T-helper 17 cell (primary cell): Measurements from ENCODE around the gene CACNA1F. TPM values are rescaled to one million over a fixed set of nuclear protein-coding genes. Genes with fewer than 3 reads are reported as not detected.
A peak's percentile ranks its signal among the peaks of the same experiment; 100 is the strongest.

Source experiments
- ATAC-seq: fragments of 150-1000 bp; cut with Tn5 transposase; 2 replicates; pipeline ENCODE4 v1.10.0; 2021; ENCODE audit warnings: mild to moderate bottlenecking, moderate library complexity
- DNase-seq, 3 donors: peaks; one replicate each; pipeline versions ENCODE4 v3.0.0 to v3.0.0-alpha.2; 2020 to 2021
- H3K9me3 ChIP-seq: one replicate; pipeline ENCODE4 v1.7.0; 2013; ENCODE audit warnings: low read length, mild to moderate bottlenecking; ENCODE audit not compliant: control insufficient read depth, poor library complexity, severe bottlenecking
- H3K27ac Mint-ChIP-seq: one replicate; pipeline ENCODE4 v1.8.0; 2022; ENCODE audit warnings: mild to moderate bottlenecking, moderate library complexity, mixed read lengths
- H3K27me3 Mint-ChIP-seq: one replicate; pipeline ENCODE4 v1.8.0; 2022; ENCODE audit warnings: mixed read lengths
- H3K36me3 Mint-ChIP-seq: one replicate; pipeline ENCODE4 v1.8.0; 2022; ENCODE audit warnings: low read depth, mixed read lengths
- H3K4me1 Mint-ChIP-seq: one replicate; pipeline ENCODE4 v1.8.0; 2022; ENCODE audit warnings: mild to moderate bottlenecking, mixed read lengths
- H3K4me3 Mint-ChIP-seq: one replicate; pipeline ENCODE4 v1.8.0; 2022; ENCODE audit warnings: mild to moderate bottlenecking, moderate library complexity, mixed read lengths
- total RNA-seq, 4 donors: library from RNA in 2 of 4; stranded (reverse) in 2 of 4; gene quantifications; one replicate each; pipeline ENCODE4 v1.2.3 and lab custom pipeline; 2022 to 2026

The CACNA1F gene
- total RNA-seq, 2 donors from 2014 or later, result 0.47 to 0.67 TPM

DNA sequence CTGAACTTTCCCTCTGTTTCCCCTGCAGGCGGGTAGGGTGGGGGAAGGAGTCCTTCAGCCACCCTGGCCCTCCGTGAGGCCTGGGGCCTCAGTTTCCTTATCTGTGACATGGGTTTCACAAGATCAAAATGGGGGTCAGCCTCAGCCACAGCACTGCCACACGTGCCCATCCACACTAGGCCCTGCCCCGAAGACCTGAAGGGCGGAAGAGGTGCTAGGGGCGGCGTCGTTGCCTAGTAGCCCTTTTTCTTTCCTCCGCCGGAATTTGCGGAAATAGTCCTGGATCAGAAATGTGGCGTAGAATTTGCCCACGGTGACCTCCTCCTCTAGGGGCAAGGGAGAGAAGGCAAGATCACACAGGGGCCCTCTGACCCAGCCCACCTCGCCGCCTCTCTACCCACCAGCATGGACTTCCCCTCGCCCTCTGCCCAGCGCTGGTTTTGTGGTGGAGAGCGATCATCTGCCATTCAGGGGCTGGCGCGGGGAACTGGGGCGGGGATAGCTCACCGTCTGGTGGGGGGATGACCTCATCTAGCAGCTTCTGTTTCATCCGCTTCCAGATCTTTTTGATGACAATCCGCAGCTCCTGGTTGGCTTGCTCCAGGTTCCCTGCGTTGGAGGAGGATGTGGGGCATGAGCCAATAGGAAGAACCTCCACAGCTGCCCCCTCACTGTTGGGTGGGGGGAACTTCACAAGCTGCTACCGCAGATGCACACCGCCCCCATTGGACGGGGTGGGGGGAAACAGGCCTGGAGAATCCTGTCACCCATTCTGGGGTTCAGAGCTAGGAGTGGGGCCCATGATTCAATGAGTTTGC lies 23.5 kb downstream of the CACNA1F start:
- ATAC-seq (no peak), DNase-seq (no peak)
- Mint-ChIP-seq H3K4me1 (no peaks in the 10 kb centered on the region), H3K27me3 (peaks cover 5% of the 10 kb centered on the region), H3K4me3 (no peak overlapping the region), H3K36me3 (no peaks in the 10 kb centered on the region), H3K27ac (no peak overlapping the region)
- no peaks in the 10 kb centered on the region for H3K9me3 ChIP-seq

DNA sequence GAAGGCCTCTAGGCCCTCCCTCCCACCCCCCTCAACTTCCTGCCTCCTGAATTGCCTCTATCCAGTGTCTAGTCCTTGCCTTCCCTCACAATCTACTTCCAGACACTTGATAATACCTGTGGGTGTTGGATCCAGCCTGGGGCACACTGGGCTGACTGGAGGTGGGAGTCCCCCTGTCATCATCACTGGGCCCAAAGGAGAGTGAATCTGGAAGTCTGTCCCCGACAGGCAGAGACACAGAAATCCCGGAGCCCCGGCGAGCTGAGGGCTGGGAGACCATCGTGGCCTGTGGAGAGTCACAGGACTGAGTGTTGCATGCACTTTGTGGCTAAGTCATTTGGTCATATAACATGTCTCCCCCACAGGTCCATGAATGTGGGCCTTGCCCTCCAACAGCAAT lies 24.7 kb downstream of the CACNA1F start:
- DNase-seq (no peak), ATAC-seq (no peak)
- Mint-ChIP-seq H3K4me1 (no peaks in the 10 kb centered on the region), H3K27me3 (peaks cover 5% of the 10 kb centered on the region), H3K27ac (no peak overlapping the region), H3K4me3 (no peak overlapping the region), H3K36me3 (no peaks in the 10 kb centered on the region)
- H3K9me3 ChIP-seq, result no peaks in the 10 kb centered on the region

DNA sequence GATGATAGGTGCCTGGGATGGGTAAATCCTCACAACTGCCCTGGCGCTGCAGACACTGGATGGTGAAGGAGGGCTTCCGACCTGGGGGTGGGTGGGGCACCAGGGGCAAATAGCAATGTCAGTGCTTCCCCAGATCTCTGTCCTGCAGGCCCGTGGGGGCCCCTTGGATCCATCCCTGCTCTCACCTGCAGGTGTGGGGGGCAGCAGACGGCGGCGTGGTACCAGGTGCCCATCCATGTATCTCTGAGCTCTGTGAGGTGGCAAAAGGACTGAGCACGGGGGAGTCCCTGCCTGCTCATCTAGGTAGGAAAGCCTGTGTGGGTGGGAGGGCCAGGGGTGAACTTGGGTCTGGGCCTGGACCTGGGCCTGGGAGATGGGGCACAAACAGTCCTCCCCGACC lies 26.6 kb downstream of the CACNA1F start:
- no peaks in the 10 kb centered on the region for H3K9me3 ChIP-seq
- Mint-ChIP-seq H3K4me1 (no peaks in the 10 kb centered on the region), H3K27ac (no peak overlapping the region), H3K27me3 (peaks cover 5% of the 10 kb centered on the region), H3K4me3 (no peak overlapping the region), H3K36me3 (no peaks in the 10 kb centered on the region)
- ATAC-seq, result no peak
- DNase-seq, result no peak

DNA sequence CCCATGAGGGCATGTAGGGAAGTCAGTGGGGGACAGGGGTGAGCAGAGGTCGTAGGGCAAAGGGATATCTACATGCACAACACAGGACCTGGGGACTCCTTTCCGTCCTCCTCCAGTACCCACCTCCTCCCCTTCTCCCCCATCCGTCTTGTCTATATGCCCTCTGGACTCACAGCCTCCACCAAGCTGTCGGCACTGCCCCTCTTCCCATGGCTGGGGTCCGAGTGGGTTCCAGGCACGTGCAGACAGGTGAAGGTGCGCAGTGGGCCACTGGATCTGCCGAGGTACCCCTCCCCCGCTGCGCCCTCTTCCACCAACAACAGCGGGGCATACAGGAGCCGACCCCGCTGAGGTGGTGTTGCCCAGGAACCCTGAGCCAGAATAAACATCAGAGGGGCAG lies 27.7 kb downstream of the CACNA1F start:
- DNase-seq (no peak), ATAC-seq (no peak)
- H3K27ac Mint-ChIP-seq, result no peak overlapping the region
- H3K4me3 Mint-ChIP-seq, result no peak overlapping the region
- no peaks in the 10 kb centered on the region for H3K27me3 Mint-ChIP-seq
- no peaks in the 10 kb centered on the region for H3K4me1 Mint-ChIP-seq
- no peaks in the 10 kb centered on the region for H3K9me3 ChIP-seq
- H3K36me3 Mint-ChIP-seq, result no peaks in the 10 kb centered on the region

DNA sequence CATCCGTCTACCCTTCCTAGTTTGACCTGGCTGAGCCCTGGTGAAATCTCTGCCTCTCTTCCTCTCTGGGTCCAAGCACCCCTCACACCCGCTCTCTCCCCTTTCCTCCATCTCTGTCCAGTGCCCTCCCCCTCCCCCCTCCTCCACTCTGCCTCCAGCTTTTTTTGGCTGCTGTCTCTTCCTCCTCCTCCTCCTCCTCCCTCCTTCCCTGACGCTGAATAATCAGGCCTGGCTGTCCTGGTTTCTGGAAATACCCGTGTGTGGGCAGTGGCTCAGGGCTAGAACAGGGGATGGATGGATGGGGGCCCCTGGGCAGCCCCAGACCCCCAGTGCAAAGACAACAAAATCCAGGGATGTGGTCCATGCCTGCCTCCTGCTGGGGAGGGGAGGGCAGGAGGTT lies 28.4 kb downstream of the CACNA1F start:
- H3K27ac Mint-ChIP-seq, result no peak overlapping the region
- no peak for ATAC-seq
- no peaks in the 10 kb centered on the region for H3K9me3 ChIP-seq

DNA sequence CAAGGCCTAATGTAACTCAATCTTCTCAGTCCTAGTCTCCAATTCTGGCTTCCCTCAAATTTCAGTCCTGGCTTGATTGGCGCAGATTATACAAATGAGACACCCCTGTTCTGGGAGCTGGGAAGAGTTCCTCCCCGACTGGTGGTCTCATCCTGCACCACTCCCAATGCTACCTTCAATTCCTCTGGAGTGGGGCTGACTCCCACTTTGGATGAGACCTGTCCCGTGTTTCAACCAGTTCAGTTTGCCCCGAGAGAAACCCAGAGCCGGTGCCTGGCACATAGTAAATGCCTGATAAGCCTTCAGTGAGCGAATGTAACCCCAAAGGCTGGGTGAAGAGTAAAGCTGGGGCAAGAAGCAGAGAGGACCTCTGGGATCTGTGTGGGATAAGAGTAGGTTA lies 29.1 kb downstream of the CACNA1F start:
- DNase-seq (no peak), ATAC-seq (no peak)
- peaks cover under 1% of the 10 kb centered on the region for H3K4me1 Mint-ChIP-seq
- no peaks in the 10 kb centered on the region for H3K9me3 ChIP-seq
- no peaks in the 10 kb centered on the region for H3K36me3 Mint-ChIP-seq
- no peaks in the 10 kb centered on the region for H3K27me3 Mint-ChIP-seq
- H3K4me3 Mint-ChIP-seq, result no peak overlapping the region
- no peak overlapping the region for H3K27ac Mint-ChIP-seq

More for the DNA sequence above, 28.4 kb downstream of the CACNA1F start:
- H3K4me3 Mint-ChIP-seq, result no peak overlapping the region
- no peaks in the 10 kb centered on the region for H3K36me3 Mint-ChIP-seq
- no peaks in the 10 kb centered on the region for H3K4me1 Mint-ChIP-seq
- H3K27me3 Mint-ChIP-seq, result no peaks in the 10 kb centered on the region
- no peak for DNase-seq

DNA sequence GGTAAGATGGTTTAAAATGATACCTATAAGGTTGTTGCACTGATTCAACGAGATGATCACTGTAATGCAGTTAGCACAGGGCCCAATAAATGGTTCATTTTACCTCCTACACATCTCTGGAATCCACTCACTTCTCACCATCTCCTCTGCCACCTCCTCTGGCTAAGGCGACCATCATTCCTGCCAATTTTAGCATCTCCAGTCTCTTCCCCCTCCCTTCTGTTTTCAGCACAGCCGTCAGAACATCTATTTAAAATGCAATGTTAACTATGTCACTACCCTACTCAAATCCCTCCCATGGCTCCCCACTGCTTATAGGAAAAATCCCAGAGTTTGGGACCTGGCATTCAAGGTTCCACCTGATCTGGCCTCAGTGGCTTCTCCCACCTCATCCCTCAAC lies 29.6 kb downstream of the CACNA1F start:
- H3K27me3 Mint-ChIP-seq, result no peaks in the 10 kb centered on the region
- no peaks in the 10 kb centered on the region for H3K9me3 ChIP-seq
- H3K4me1 Mint-ChIP-seq, result peaks cover 4% of the 10 kb centered on the region
- DNase-seq, result no peak
- ATAC-seq, result no peak
- no peaks in the 10 kb centered on the region for H3K36me3 Mint-ChIP-seq
- peak overlapping the region; percentile 27 for H3K27ac Mint-ChIP-seq
- no peak overlapping the region for H3K4me3 Mint-ChIP-seq

DNA sequence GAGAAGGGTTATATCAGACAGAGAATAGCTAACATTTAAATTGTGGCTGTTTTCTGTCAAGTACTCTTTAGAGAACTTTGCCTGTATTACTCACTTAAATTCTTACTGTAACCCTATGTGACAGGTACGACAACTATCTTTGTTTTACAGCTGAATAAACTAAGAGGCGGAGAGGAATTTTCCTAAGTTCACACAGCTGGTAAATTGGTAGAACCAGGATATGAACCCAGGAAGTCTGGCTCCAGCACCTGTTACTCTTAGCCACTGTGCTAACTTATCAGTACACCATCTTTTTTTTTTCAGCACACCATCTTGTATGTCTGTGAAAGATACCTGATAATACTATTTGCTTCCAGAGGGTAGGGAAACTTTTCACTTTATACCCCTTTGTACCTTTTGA lies 31.1 kb downstream of the CACNA1F start:
- no peak overlapping the region for H3K4me3 Mint-ChIP-seq
- no peak for ATAC-seq
- DNase-seq, result no peak
- no peaks in the 10 kb centered on the region for H3K9me3 ChIP-seq
- H3K4me1 Mint-ChIP-seq, result peaks cover 10% of the 10 kb centered on the region
- H3K27me3 Mint-ChIP-seq, result no peaks in the 10 kb centered on the region
- no peak overlapping the region for H3K27ac Mint-ChIP-seq
- peaks cover 2% of the 10 kb centered on the region for H3K36me3 Mint-ChIP-seq

DNA sequence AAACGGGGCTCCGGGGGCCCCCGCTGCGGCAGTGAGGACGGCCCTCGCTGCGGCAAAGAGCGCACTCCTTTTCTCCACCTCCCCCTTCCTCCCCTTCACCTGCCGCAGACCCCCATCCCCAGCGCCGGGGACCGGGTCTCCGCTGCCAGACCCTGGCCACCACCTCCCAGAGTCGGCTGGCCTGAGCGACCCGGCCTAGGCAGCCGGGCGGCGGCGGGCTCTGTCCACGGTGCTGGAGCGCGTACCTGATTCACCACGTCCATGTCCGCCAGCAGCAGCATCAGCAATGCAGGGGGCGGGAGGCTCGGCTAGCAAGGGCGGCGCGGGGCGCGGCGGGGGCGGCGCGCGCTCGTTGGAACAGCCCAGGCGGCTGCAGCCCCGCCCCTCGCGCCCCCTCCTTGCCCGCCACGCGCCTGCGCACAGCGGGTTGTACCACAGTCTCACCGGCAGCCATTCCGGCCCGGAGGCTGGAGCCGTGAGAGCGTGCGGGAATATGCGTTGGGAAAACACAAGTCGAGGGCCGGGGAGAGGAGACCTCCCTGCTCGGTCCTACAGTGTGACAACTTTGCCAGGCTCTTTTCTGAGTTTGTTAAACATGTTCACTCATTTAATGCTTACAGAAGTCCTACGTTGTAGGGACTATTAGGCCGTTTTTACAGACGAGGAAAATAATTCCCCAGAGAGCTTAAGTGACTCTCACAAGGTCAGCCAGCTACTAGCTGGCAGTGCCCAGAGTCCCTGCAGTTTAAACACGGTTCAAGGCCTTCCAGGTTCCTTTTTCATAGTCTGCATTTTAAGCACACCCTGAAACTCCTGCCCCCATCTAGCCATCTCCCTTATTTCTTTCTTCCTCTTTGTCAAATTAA lies 33.0 kb downstream of the CACNA1F start, which contains the start of gene SYP:
TSS of gene SYP (minus strand) at position 288 of the 866 bp plus-strand sequence. CDS start at position 281, 7 bp downstream.
- Mint-ChIP-seq H3K4me3 (peak within 1 kb of the TSS; percentile 77), H3K27ac (no peak within 1 kb of the TSS), H3K4me1 (peaks cover 10% of the 10 kb centered on the region), H3K27me3 (no peaks in the 10 kb centered on the region), H3K36me3 (peaks cover 2% of the 10 kb centered on the region)
- H3K9me3 ChIP-seq, result no peaks in the 10 kb centered on the region
- DNase-seq (peak; percentile 81 to 84 (median 83)), ATAC-seq (peak; percentile 99)

DNA sequence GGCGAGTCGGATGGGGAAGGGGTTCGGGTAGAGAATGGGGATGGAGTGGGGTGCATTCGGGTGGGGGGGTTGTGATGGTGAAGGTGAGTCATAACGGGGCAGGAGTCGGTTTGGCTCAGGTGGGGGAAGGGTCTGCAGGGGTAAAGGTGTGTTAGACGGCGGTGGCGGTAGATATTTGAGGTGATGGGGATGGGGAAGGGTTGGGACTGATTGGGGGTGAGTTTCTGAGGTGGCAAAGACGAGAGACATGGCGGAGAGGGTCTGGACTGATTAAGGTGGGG lies 33.9 kb downstream of the CACNA1F start:
- H3K27ac Mint-ChIP-seq, result no peak overlapping the region
- no peaks in the 10 kb centered on the region for H3K27me3 Mint-ChIP-seq
- peaks cover 10% of the 10 kb centered on the region for H3K4me1 Mint-ChIP-seq
- peaks cover 2% of the 10 kb centered on the region for H3K36me3 Mint-ChIP-seq
- no peak for ATAC-seq
- H3K4me3 Mint-ChIP-seq, result peak overlapping the region; percentile 75
- no peaks in the 10 kb centered on the region for H3K9me3 ChIP-seq
- no peak for DNase-seq

DNA sequence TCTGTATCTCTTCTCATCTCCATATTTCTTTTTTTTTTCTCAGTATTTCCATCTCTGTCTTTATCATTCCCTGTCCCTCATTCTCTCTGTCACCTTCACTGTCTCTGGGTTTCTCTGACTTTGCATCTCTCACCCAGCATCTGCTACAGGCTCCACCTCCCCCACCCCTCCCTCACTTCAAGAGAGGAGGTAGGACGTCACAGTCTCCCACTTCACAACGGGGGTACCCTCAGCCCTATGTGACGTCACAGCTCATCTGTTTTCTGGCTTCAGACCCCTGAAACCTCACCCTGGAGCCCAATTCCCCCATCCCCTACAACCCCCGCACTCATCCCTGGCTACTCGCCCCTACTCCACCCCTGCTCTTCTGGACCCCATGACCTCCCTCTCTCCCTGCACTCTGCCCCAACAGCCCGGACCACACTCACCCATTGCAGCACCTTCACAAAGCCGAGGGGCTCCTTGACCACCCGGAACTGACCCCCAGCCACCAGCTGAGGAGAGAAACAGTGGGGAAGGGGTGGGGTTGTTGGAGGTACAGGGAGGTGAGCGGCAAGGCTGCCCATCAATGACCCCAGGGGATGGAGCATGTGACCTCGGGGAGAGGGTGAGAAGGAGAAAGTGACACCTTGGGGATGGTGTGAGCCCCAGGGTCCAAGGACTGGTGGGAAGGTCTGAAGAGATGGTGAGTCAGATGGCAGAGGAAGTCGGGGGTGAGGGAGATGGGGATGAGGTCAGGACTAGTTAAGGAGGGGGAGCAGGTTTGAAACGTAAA lies 34.4 kb downstream of the CACNA1F start:
- no peaks in the 10 kb centered on the region for H3K27me3 Mint-ChIP-seq
- DNase-seq (no peak), ATAC-seq (no peak)
- no peak overlapping the region for H3K27ac Mint-ChIP-seq
- peaks cover 14% of the 10 kb centered on the region for H3K4me1 Mint-ChIP-seq
- peak overlapping the region; percentile 75 for H3K4me3 Mint-ChIP-seq
- H3K36me3 Mint-ChIP-seq, result peaks cover 2% of the 10 kb centered on the region
- no peaks in the 10 kb centered on the region for H3K9me3 ChIP-seq

DNA sequence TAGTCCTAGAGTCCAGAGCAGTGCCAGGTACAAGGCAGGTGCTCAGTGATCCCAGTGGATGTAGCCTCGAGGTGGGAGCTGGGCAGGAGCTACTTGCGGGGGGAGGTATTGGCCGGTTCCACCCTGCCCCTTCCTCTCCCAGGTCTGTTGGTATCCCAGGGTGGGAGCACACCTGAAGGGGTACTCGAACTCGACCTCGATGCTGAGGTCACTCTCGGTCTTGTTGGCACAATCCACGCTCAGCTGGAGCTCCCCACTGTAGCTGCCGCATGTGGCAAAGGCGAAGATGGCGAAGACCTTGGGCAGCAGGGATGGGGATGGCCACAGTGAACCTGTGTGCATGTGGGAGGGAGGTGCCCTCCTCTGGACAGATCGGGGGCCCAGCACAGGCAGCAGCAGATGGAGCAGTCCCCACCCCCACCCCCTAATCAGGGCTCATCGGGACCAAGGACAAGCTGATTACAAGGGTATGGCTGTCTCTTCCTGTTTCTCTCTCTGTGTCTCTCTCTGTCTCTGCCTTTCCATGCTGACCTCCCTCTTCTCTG lies 35.5 kb downstream of the CACNA1F start:
- Mint-ChIP-seq H3K27me3 (no peaks in the 10 kb centered on the region), H3K36me3 (peaks cover 2% of the 10 kb centered on the region), H3K4me3 (no peak overlapping the region), H3K27ac (no peak overlapping the region), H3K4me1 (peaks cover 21% of the 10 kb centered on the region)
- ATAC-seq, result no peak
- DNase-seq, result no peak
- no peaks in the 10 kb centered on the region for H3K9me3 ChIP-seq

DNA sequence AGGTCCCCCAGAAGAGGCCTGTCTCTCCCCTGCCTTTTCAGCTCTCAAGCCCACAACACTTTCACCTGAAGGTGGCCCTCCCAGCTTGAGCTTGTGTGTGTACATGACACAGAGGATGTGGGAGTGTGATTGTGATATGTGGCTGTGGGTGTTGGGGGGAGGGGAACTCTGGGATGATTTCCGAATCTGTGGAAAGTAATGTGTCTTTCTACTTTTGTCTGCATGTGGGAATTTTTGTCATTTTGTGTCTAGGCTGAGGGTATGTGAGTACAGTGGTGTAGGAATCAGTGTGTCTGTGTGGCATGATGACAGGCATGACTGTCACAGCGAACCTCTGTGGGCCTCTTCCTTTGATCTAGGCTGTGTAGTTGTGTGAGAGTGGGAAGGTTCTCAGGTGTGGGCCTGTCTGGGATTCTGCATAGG lies 39.6 kb downstream of the CACNA1F start:
- no peak for DNase-seq
- no peaks in the 10 kb centered on the region for H3K27me3 Mint-ChIP-seq
- H3K36me3 Mint-ChIP-seq, result peaks cover 2% of the 10 kb centered on the region
- H3K4me1 Mint-ChIP-seq, result peaks cover 28% of the 10 kb centered on the region
- H3K4me3 Mint-ChIP-seq, result no peak overlapping the region
- no peaks in the 10 kb centered on the region for H3K9me3 ChIP-seq
- H3K27ac Mint-ChIP-seq, result no peak overlapping the region
- no peak for ATAC-seq
